Fibroblast of lung (primary cell): ENCODE data around the gene IRF4. TPM values are rescaled to one million over a fixed set of nuclear protein-coding genes. Genes with fewer than 3 reads are reported as not detected.

Experiments
- DNase-seq, 2 donors: peaks; one replicate each; pipeline versions ENCODE4 v3.0.0 to v3.0.0-alpha.2; 2010; ENCODE audit warnings: low read depth in 2 of 2
- H2AFZ ChIP-seq: 2 replicates; pipeline ENCODE4 v1.5.1; 2012; ENCODE audit warnings: low read length, control low read depth, inconsistent platforms
- H3K27ac ChIP-seq: 2 replicates; pipeline ENCODE4 v1.5.1; 2011; ENCODE audit warnings: low read length, control low read depth; ENCODE audit not compliant: insufficient read depth
- H3K27me3 ChIP-seq: 2 replicates; pipeline ENCODE4 v1.5.1; 2011; ENCODE audit warnings: mild to moderate bottlenecking, low read length; ENCODE audit not compliant: control insufficient read depth, insufficient read depth
- H3K36me3 ChIP-seq: 2 replicates; pipeline ENCODE4 v1.5.1; 2011; ENCODE audit warnings: low read length; ENCODE audit not compliant: control insufficient read depth, insufficient read depth
- H3K4me1 ChIP-seq: 2 replicates; pipeline ENCODE4 v1.5.1; 2011; ENCODE audit warnings: low read length; ENCODE audit not compliant: control insufficient read depth, insufficient read depth; ENCODE audit errors: extremely low read depth
- H3K4me2 ChIP-seq: 2 replicates; pipeline ENCODE4 v1.5.1; 2011; ENCODE audit warnings: low read length, control low read depth; ENCODE audit not compliant: insufficient read depth; ENCODE audit errors: extremely low read depth
- H3K4me3 ChIP-seq, 4 experiments: fragments of 200-600 bp in 1 of 4; sonication (generic) in 1 of 4; replicated peaks in 1 of 4; 2 replicates each; pipeline ENCODE4 v1.5.1; 2011 to 2016; ENCODE audit warnings: low read length in 4 of 4, low read depth in 3 of 4, mild to moderate bottlenecking in 3 of 4, control low read depth in 2 of 4, inconsistent platforms in 1 of 4, mixed read lengths in 1 of 4; ENCODE audit not compliant: insufficient read depth in 1 of 4; ENCODE audit errors: control extremely low read depth in 1 of 4
- H3K79me2 ChIP-seq: 2 replicates; pipeline ENCODE4 v1.5.1; 2012; ENCODE audit warnings: mild to moderate bottlenecking, low read length, inconsistent platforms; ENCODE audit not compliant: control insufficient read depth, insufficient read depth
- H3K9ac ChIP-seq: 2 replicates; pipeline ENCODE4 v1.5.1; 2011; ENCODE audit warnings: mild to moderate bottlenecking, low read length, control low read depth; ENCODE audit not compliant: insufficient read depth
- H3K9me3 ChIP-seq: 2 replicates; pipeline ENCODE4 v1.5.1; 2012; ENCODE audit warnings: low read depth, low read length; ENCODE audit not compliant: control insufficient read depth, insufficient read depth
- H4K20me1 ChIP-seq: 2 replicates; pipeline ENCODE4 v1.5.1; 2011; ENCODE audit warnings: low read length; ENCODE audit not compliant: control insufficient read depth, insufficient read depth; ENCODE audit errors: extremely low read depth
- CTCF ChIP-seq, 2 donors: IDR thresholded peaks in 1 of 2; conservative IDR thresholded peaks in 1 of 2; 1 replicate in 1 of 2; 2 replicates in 1 of 2; pipeline ENCODE4 v1.5.1; 2011 to 2012; ENCODE audit warnings: low read length in 2 of 2, control low read depth in 1 of 2, inconsistent platforms in 1 of 2, low read depth in 1 of 2, mild to moderate bottlenecking in 1 of 2
- EZH2 ChIP-seq: IDR thresholded peaks from 2 replicates; pipeline ENCODE4 v1.5.1; 2012; ENCODE audit warnings: low read length, control low read depth, mild to moderate bottlenecking; ENCODE audit errors: missing control alignments
- polyA plus RNA-seq, 2 donors: library from polyadenylated mRNA; depleted of rRNA in 1 of 2; stranded (reverse) in 1 of 2; unstranded in 1 of 2; fragments of >200 nt; gene quantifications; 2 replicates each; pipeline ENCODE4 v1.2.1, GENCODE V29; 2011 to 2012; ENCODE audit warnings: missing spikeins in 1 of 2
- total RNA-seq: library from RNA; depleted of rRNA; stranded (reverse); fragments of >200 nt; gene quantifications from 2 replicates; pipeline ENCODE4 v1.2.1, GENCODE V29; 2014

Gene IRF4
- total and polyA plus RNA-seq, 2 donors (not counting 1 experiment from before 2014, with no cell fraction given): under 0.01 to 0.01 TPM

DNA sequence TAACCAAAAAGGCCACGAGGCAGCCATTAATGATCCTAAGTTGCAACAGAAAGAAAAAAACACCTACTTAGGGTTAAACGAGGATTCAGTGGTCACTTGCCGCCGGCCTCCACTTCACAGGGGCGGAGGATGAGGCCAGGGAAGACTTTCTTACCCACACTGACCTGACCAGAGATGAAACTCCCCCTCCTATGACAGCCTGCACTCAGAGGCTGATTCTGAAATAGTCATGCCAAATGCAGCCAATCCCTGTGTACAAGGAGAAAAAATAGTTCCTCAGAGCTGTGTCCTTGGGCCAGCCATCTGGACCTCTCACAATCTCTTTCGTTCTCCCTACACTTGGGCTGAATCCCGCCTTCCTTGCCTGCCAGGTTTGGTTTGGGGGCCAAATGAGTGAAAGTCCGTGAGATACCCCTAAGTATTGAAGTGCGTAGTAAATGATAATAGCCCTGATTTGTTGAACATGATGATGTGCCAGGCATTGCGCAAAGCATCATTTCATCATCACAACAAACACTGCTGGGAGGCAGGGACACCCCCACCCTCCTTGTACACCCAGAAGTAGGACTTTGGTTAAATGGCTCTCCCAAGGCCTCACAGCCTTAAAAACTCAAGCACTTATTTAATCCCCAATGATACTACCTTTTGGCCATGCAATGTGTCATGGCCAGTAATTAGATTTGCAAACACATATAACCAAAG, 3.2 kb upstream of the IRF4 start:
- Histone ChIP-seq H3K4me1 (no peaks in the 10 kb centered on the region), H3K9me3 (no peaks in the 10 kb centered on the region), H4K20me1 (no peaks in the 10 kb centered on the region), H3K4me3 (no peak overlapping the region), H2AFZ (no peak overlapping the region), H3K36me3 (no peaks in the 10 kb centered on the region), H3K79me2 (no peaks in the 10 kb centered on the region), H3K27ac (no peak overlapping the region), H3K9ac (no peak overlapping the region), H3K4me2 (no peak overlapping the region), H3K27me3 (peaks cover 30% of the 10 kb centered on the region)
- TF ChIP-seq EZH2 (no peak), CTCF (conservative IDR thresholded peaks at IDR 0.05 in 1 of 2, IDR thresholded peaks at IDR 0.05 in 1 of 2; ENCODE audit: low read depth in 1 of 2, low read length in 2 of 2) (no peak)
- peak in 1 of 2 donors; percentile 64 for DNase-seq

GRCh38 chr6:389143-389542, 2.4 kb upstream of the IRF4 start:
- Histone ChIP-seq H3K4me1 (no peaks in the 10 kb centered on the region), H2AFZ (no peak overlapping the region), H3K4me3 (no peak overlapping the region), H3K27me3 (peaks cover 38% of the 10 kb centered on the region), H3K27ac (no peak overlapping the region), H3K9ac (no peak overlapping the region), H3K9me3 (no peaks in the 10 kb centered on the region), H3K36me3 (no peaks in the 10 kb centered on the region), H4K20me1 (no peaks in the 10 kb centered on the region), H3K4me2 (no peak overlapping the region), H3K79me2 (no peaks in the 10 kb centered on the region)
- TF ChIP-seq CTCF (conservative IDR thresholded peaks at IDR 0.05 in 1 of 2, IDR thresholded peaks at IDR 0.05 in 1 of 2; ENCODE audit: low read depth in 1 of 2, low read length in 2 of 2) (no peak), EZH2 (no peak)
- no peak for DNase-seq

GRCh38 chr6:389622-390021, 1.9 kb upstream of the IRF4 start:
- Histone ChIP-seq H2AFZ (no peak overlapping the region), H3K27me3 (peaks cover 43% of the 10 kb centered on the region), H3K9me3 (no peaks in the 10 kb centered on the region), H4K20me1 (no peaks in the 10 kb centered on the region), H3K27ac (no peak overlapping the region), H3K4me2 (no peak overlapping the region), H3K4me1 (no peaks in the 10 kb centered on the region), H3K36me3 (no peaks in the 10 kb centered on the region), H3K79me2 (no peaks in the 10 kb centered on the region), H3K9ac (no peak overlapping the region), H3K4me3 (no peak overlapping the region)
- peak in 1 of 2 donors; percentile 6 for TF ChIP-seq CTCF (conservative IDR thresholded peaks at IDR 0.05 in 1 of 2, IDR thresholded peaks at IDR 0.05 in 1 of 2; ENCODE audit: low read depth in 1 of 2, low read length in 2 of 2)
- TF ChIP-seq EZH2: no peak
- DNase-seq: peak in 1 of 2 donors; percentile 35
